Vagina (tissue), 2 donors: ENCODE data around the gene PHLDB3. TPM values are rescaled to one million over a fixed set of nuclear protein-coding genes. Genes with fewer than 3 reads are reported as not detected.
A peak's percentile ranks its signal among the peaks of the same experiment; 100 is the strongest.

Experiments used
- DNase-seq, 2 donors: peaks; one replicate each; pipeline ENCODE4 v3.0.0-alpha.2; 2017; ENCODE audit errors: extremely low spot score in 2 of 2
- H3K27ac ChIP-seq: fragments of 200-600 bp; sonication (generic); one replicate; pipeline ENCODE4 v1.5.1; 2019
- H3K27me3 ChIP-seq: fragments of 200-600 bp; sonication (generic); one replicate; pipeline ENCODE4 v1.5.1; 2019
- H3K36me3 ChIP-seq, 2 donors: fragments of 200-600 bp; sonication (generic); one replicate each; pipeline ENCODE4 v1.5.1; 2017 to 2019
- H3K4me1 ChIP-seq: fragments of 200-600 bp; sonication (generic); one replicate; pipeline ENCODE4 v1.5.1; 2019
- H3K4me3 ChIP-seq, 2 donors: fragments of 200-600 bp; sonication (generic); 1 replicate in 1 of 2; 2 replicates in 1 of 2; pipeline ENCODE4 v1.5.1; 2016 to 2019
- H3K9me3 ChIP-seq: fragments of 200-600 bp; sonication (generic); one replicate; pipeline ENCODE4 v1.5.1; 2019
- POLR2A ChIP-seq, 2 donors: fragments of 450-650 bp; IDR thresholded peaks; one replicate each; pipeline ENCODE4 v1.6.1; 2017; ENCODE audit warnings: antibody characterized with exemption in 2 of 2, mild to moderate bottlenecking in 2 of 2, moderate library complexity in 2 of 2
- POLR2AphosphoS5 ChIP-seq, 2 donors: sonication (generic); formaldehyde crosslinking; IDR thresholded peaks; one replicate each; pipeline ENCODE4 v1.9.0; 2017; ENCODE audit warnings: antibody characterized with exemption in 2 of 2, mild to moderate bottlenecking in 2 of 2, low read depth in 1 of 2; ENCODE audit not compliant: insufficient read depth in 1 of 2
- intact Hi-C: fragments of 100-400 bp; cut with DNase I; formaldehyde crosslinking; loops from one replicate; pipeline ENCODE4 v1.15.1; 2023
- total RNA-seq: library from RNA; depleted of rRNA; stranded (reverse); fragments of >200 nt; gene quantifications from one replicate; pipeline ENCODE4 v1.2.3, GENCODE V29; 2016
- TF ChIP-seq, protein P1 (sequence below), 3 experiments: fragments of 450-650 bp in 2 of 3; fragments of 200-600 bp in 1 of 3; sonication (generic) in 1 of 3; IDR thresholded peaks; one replicate each; pipeline ENCODE4 v1.5.1; 2017 to 2019; ENCODE audit warnings: antibody characterized with exemption in 3 of 3, mild to moderate bottlenecking in 2 of 3, moderate library complexity in 2 of 3

Gene PHLDB3
- total RNA-seq, 1 donor from 2014 or later: 24.3 TPM

DNA sequence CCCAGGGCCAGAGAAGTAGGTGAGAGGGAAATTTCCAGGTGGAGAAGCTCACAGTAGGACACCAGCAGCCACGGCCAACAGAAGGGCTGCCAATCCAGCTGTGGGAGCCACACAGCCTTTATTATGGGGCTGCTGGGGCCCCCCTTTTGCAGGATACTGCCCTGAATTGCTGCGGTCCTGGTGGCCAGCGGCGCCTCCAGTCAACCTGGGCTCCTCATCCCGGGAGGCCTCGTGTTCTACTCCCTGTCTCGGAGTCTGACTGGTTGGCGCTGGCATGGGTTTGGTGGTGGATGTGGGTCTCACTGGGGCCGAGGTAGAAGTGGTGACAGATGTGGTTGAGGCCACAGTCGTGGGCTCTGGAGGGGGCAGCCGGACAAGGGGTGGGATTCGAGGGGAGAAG lies 43.2 kb downstream of the PHLDB3 start:
- H3K9me3 ChIP-seq: no peaks in the 10 kb centered on the region
- H3K4me3 ChIP-seq: no peak overlapping the region
- no peak overlapping the region for H3K27ac ChIP-seq
- no peaks in the 10 kb centered on the region for H3K27me3 ChIP-seq
- intact Hi-C loops: loop anchor here (5.0 kb wide), 1 partner anchor 41 kb away; the partner anchor contains the start of gene PHLDB3
- H3K4me1 ChIP-seq: peaks cover 20% of the 10 kb centered on the region
- no peak for TF ChIP-seq POLR2AphosphoS5 (IDR thresholded peaks at IDR 0.05; ENCODE audit: insufficient read depth in 1 of 2, low read depth in 1 of 2)
- TF ChIP-seq, protein P1, sequence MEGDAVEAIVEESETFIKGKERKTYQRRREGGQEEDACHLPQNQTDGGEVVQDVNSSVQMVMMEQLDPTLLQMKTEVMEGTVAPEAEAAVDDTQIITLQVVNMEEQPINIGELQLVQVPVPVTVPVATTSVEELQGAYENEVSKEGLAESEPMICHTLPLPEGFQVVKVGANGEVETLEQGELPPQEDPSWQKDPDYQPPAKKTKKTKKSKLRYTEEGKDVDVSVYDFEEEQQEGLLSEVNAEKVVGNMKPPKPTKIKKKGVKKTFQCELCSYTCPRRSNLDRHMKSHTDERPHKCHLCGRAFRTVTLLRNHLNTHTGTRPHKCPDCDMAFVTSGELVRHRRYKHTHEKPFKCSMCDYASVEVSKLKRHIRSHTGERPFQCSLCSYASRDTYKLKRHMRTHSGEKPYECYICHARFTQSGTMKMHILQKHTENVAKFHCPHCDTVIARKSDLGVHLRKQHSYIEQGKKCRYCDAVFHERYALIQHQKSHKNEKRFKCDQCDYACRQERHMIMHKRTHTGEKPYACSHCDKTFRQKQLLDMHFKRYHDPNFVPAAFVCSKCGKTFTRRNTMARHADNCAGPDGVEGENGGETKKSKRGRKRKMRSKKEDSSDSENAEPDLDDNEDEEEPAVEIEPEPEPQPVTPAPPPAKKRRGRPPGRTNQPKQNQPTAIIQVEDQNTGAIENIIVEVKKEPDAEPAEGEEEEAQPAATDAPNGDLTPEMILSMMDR (IDR thresholded peaks at IDR 0.05): no peak
- TF ChIP-seq POLR2A (IDR thresholded peaks at IDR 0.05): no peak
- DNase-seq: no peak
- H3K36me3 ChIP-seq: peaks cover 0 to 5% of the 10 kb centered on the region in 2 donors

DNA sequence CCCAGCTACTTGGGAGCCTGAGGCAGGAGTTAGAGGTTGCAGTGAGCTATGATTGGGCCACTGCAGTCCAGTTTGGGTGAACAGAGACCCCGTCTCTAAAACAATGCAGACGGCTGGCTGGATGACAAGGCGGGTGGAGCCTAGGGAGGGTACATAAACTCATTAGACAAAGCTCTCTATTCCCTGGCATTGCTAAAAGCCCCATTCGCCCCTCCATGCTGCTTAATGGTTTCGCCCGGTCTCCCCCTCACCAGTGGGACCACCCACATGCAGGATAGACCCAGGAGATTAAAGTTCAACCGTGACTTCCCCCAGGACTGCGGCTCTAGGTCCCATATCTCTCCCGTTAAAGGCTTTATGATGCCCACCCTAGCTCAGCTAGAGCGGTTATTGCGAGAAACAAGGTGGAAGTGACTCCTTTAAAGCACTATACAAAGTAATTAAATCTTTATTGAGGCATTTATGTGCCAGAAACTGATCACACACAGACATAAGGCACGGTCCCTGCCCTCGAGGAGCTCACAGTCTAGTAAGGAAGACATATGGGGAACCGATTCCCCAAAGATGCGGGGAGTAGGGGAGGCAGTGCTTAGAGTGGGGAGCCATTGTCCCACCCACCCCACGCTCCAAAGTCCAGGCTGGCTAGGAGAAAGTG lies 44.1 kb downstream of the PHLDB3 start:
- intact Hi-C loops: loop anchor here (5.0 kb wide), 1 partner anchor 42 kb away; the partner anchor contains the start of gene PHLDB3
- Histone ChIP-seq H3K36me3 (peaks cover 0 to 5% of the 10 kb centered on the region in 2 donors), H3K27me3 (no peaks in the 10 kb centered on the region), H3K4me1 (peaks cover 13% of the 10 kb centered on the region), H3K4me3 (no peak overlapping the region), H3K27ac (no peak overlapping the region), H3K9me3 (no peaks in the 10 kb centered on the region)
- no peak for DNase-seq
- TF ChIP-seq, protein P1 (IDR thresholded peaks at IDR 0.05): no peak
- no peak for TF ChIP-seq POLR2A (IDR thresholded peaks at IDR 0.05)
- no peak for TF ChIP-seq POLR2AphosphoS5 (IDR thresholded peaks at IDR 0.05; ENCODE audit: insufficient read depth in 1 of 2, low read depth in 1 of 2)

DNA sequence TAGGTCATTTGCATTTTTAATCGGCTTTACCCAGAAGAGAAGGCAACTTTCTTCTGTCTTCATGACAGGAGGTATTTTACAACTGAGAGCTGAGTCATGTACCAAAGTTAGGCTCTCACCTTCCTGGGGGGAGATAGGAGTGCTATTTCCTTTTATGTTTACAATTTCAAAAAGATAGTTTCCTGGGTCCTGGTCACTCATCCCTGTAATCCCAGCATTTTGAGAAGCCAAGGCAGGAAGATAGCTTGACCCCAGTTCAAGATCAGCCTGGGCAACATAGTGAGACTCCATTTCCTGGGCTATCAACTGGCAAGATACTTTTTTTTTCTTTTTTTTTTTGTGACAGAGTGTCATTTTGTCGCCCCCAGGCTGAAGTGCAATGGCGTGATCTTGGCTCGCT lies 46.7 kb downstream of the PHLDB3 start:
- DNase-seq: no peak
- Histone ChIP-seq H3K9me3 (no peaks in the 10 kb centered on the region), H3K27me3 (no peaks in the 10 kb centered on the region), H3K36me3 (peaks cover 0 to 5% of the 10 kb centered on the region in 2 donors), H3K27ac (no peak overlapping the region), H3K4me1 (no peaks in the 10 kb centered on the region), H3K4me3 (no peak overlapping the region)
- intact Hi-C loops: no loop called here
- TF ChIP-seq POLR2A (IDR thresholded peaks at IDR 0.05) (no peak), POLR2AphosphoS5 (IDR thresholded peaks at IDR 0.05; ENCODE audit: insufficient read depth in 1 of 2, low read depth in 1 of 2) (no peak)
- TF ChIP-seq, protein P1 (IDR thresholded peaks at IDR 0.05): no peak

GRCh38 chr19:43455321-43456113 lies 49.0 kb downstream of the PHLDB3 start:
- no peak overlapping the region for H3K4me3 ChIP-seq
- no peak for DNase-seq
- TF ChIP-seq POLR2AphosphoS5 (IDR thresholded peaks at IDR 0.05; ENCODE audit: insufficient read depth in 1 of 2, low read depth in 1 of 2) (peak in 1 of 2 donors; percentile 24), POLR2A (IDR thresholded peaks at IDR 0.05) (no peak)
- TF ChIP-seq, protein P1 (IDR thresholded peaks at IDR 0.05): no peak
- no peaks in the 10 kb centered on the region for H3K9me3 ChIP-seq
- no peaks in the 10 kb centered on the region for H3K27me3 ChIP-seq
- H3K27ac ChIP-seq: no peak overlapping the region
- no peaks in the 10 kb centered on the region for H3K36me3 ChIP-seq
- no peaks in the 10 kb centered on the region for H3K4me1 ChIP-seq
- intact Hi-C loops: no loop called here
